ENCODE results near the gene CCM2. TPM values are rescaled to one million over a fixed set of nuclear protein-coding genes. Genes with fewer than 3 reads are reported as not detected.

The CCM2 gene
- 22.9 and 29.8 TPM in 2 replicates for total RNA-seq (2014; rRNA removed; shearing (Covaris generic))

GRCh38 chr7:45000093-45001032 is at the start of gene CCM2:
TSS of gene CCM2 (plus strand) at chr7:45000201. CDS start at chr7:45000334, 133 bp downstream.

GRCh38 chr7:44978511-44979366 is 21.3 kb upstream of the CCM2 start, which contains the start of gene MYO1G:
TSS of gene MYO1G (minus strand) at chr7:44979015. CDS start at chr7:44978961, 54 bp downstream.

GRCh38 chr7:45088821-45089340 is 88.9 kb downstream of the CCM2 start, which contains the start of gene NACAD:
TSS of gene NACAD (minus strand) at chr7:45088969. CDS start at chr7:45088894, 75 bp downstream.

GRCh38 chr7:45111298-45112223 is 111.6 kb downstream of the CCM2 start, which contains the start of gene TBRG4:
TSS of gene TBRG4 (minus strand) at chr7:45111697. CDS start at chr7:45109237, 2,460 bp downstream.

Small RNA genes lying within 50 kb of the gene (small RNA-seq; reads per million reads assigned to genes)
- 2.8 reads per million, percentile 79 among the genes with 10 or more reads in this experiment for gene SNORA5A
- gene SNORA5B: not detected
- 11.3 reads per million, percentile 89 among the genes with 10 or more reads in this experiment for gene SNORA5C

Other genes with a start within 250 kb of the CCM2 start
- 3,364 and 3,839 TPM in 2 replicates for gene PPIA, start 203.5 kb upstream of the CCM2 start, total RNA-seq (2014; rRNA removed; shearing (Covaris generic))
- 271 and 294 TPM in 2 replicates for gene H2AZ2, start 152.1 kb upstream of the CCM2 start, total RNA-seq (2014; rRNA removed; shearing (Covaris generic))
- 12.3 and 13.8 TPM in 2 replicates for gene PURB, start 114.7 kb upstream of the CCM2 start, total RNA-seq (2014; rRNA removed; shearing (Covaris generic))
- gene MYO1G, start 21.2 kb upstream of the CCM2 start, total RNA-seq (2014; rRNA removed; shearing (Covaris generic)): 0.08 and 0.13 TPM in 2 replicates
- 0.41 and 0.45 TPM in 2 replicates for gene NACAD, start 88.8 kb downstream of the CCM2 start, total RNA-seq (2014; rRNA removed; shearing (Covaris generic))
- gene TBRG4, start 111.5 kb downstream of the CCM2 start, total RNA-seq (2014; rRNA removed; shearing (Covaris generic)): 116 and 139 TPM in 2 replicates
- gene RAMP3, start 157.6 kb downstream of the CCM2 start, total RNA-seq (2014; rRNA removed; shearing (Covaris generic)): not detected in 2 replicates